Measurements from ENCODE around the gene RIOX2.
A peak's percentile ranks its signal among the peaks of the same experiment; 100 is the strongest.

Gene RIOX2

GRCh38 chr3:97950360-97950759 lies 21.9 kb downstream of the RIOX2 start:
- Histone ChIP-seq H2AFZ (ENCODE audit: low read length) (no peak overlapping the region), H3K9ac (ENCODE audit: low read depth, low read length, poor library complexity) (no peak overlapping the region), H3K4me1 (ENCODE audit: control insufficient read depth in 2 of 2, insufficient read depth in 1 of 2, low read depth in 1 of 2, low read length in 2 of 2) (no peaks in the 10 kb centered on the region), H4K8ac (ENCODE audit: low read depth, low read length) (no peak overlapping the region), H2BK120ac (ENCODE audit: low read depth, low read length) (no peak overlapping the region), H3K14ac (ENCODE audit: low read length) (no peak overlapping the region), H2AK5ac (ENCODE audit: low read depth, low read length) (no peak overlapping the region), H3K27me3 (ENCODE audit: control insufficient read depth in 3 of 3, insufficient read depth in 3 of 3, low read depth in 1 of 3, low read length in 3 of 3) (no peaks in the 10 kb centered on the region), H3K36me3 (replicated peaks in 1 of 2; ENCODE audit: control insufficient read depth in 2 of 2, insufficient read depth in 2 of 2, low read length in 2 of 2) (peaks cover 9 to 74% of the 10 kb centered on the region in 2 donors), H3K27ac (replicated peaks; ENCODE audit: low read length) (no peak overlapping the region), H2BK5ac (ENCODE audit: low read length) (no peak overlapping the region), H3K9me3 (replicated peaks in 1 of 2; ENCODE audit: control insufficient read depth in 2 of 2, insufficient read depth in 1 of 2, low read depth in 1 of 2, low read length in 2 of 2) (no peaks in the 10 kb centered on the region), H3K4me2 (ENCODE audit: insufficient read depth, low read length, poor library complexity, severe bottlenecking) (no peak overlapping the region), H3K18ac (ENCODE audit: low read length) (no peak overlapping the region), H3K23ac (ENCODE audit: low read depth, low read length, poor library complexity) (no peak overlapping the region), H2BK12ac (ENCODE audit: low read length) (no peak overlapping the region), H3K4me3 (ENCODE audit: low read length in 2 of 2) (peak overlapping the region in 1 of 2 donors; percentile 28), H2BK15ac (ENCODE audit: low read length) (no peak overlapping the region), H3K79me1 (ENCODE audit: low read depth, low read length) (no peaks in the 10 kb centered on the region), H3K4ac (ENCODE audit: low read length) (no peak overlapping the region), H4K91ac (ENCODE audit: low read depth, low read length, poor library complexity) (no peak overlapping the region)
- no CpG with 5 or more reads among the region's 3 CpGs for WGBS, 2 donors (ENCODE audit: extremely low coverage in 2 of 2, insufficient read length in 2 of 2, insufficient replicate concordance in 1 of 2)
- DNase-seq (ENCODE audit: low spot score) = no peak

- H3K4me3 ChIP-seq (ENCODE audit: low read length in 2 of 2) = no peak overlapping the region
- H3K27ac ChIP-seq (replicated peaks; ENCODE audit: low read length) = no peak overlapping the region
- H2AK5ac ChIP-seq (ENCODE audit: low read depth, low read length) = no peak overlapping the region
- H3K9me3 ChIP-seq (replicated peaks in 1 of 2; ENCODE audit: control insufficient read depth in 2 of 2, insufficient read depth in 1 of 2, low read depth in 1 of 2, low read length in 2 of 2) = no peaks in the 10 kb centered on the region
- no peaks in the 10 kb centered on the region for H3K27me3 ChIP-seq (ENCODE audit: control insufficient read depth in 3 of 3, insufficient read depth in 3 of 3, low read depth in 1 of 3, low read length in 3 of 3)
- H2BK120ac ChIP-seq (ENCODE audit: low read depth, low read length) = no peak overlapping the region
- H2BK15ac ChIP-seq (ENCODE audit: low read length) = no peak overlapping the region
- no peaks in the 10 kb centered on the region for H3K79me1 ChIP-seq (ENCODE audit: low read depth, low read length)
- no peaks in the 10 kb centered on the region for H3K4me1 ChIP-seq (ENCODE audit: control insufficient read depth in 2 of 2, insufficient read depth in 1 of 2, low read depth in 1 of 2, low read length in 2 of 2)
- no peak overlapping the region for H2BK12ac ChIP-seq (ENCODE audit: low read length)
- no CpG with 5 or more reads among the region's 5 CpGs for WGBS, 2 donors (ENCODE audit: extremely low coverage in 2 of 2, insufficient read length in 2 of 2, insufficient replicate concordance in 1 of 2)
- H3K14ac ChIP-seq (ENCODE audit: low read length) = no peak overlapping the region
- no peak overlapping the region for H3K4me2 ChIP-seq (ENCODE audit: insufficient read depth, low read length, poor library complexity, severe bottlenecking)
- no peak overlapping the region for H2AFZ ChIP-seq (ENCODE audit: low read length)
- H4K91ac ChIP-seq (ENCODE audit: low read depth, low read length, poor library complexity) = no peak overlapping the region
- no peak overlapping the region for H3K18ac ChIP-seq (ENCODE audit: low read length)
- no peak overlapping the region for H3K23ac ChIP-seq (ENCODE audit: low read depth, low read length, poor library complexity)
- H3K4ac ChIP-seq (ENCODE audit: low read length) = no peak overlapping the region
- no peak overlapping the region for H4K8ac ChIP-seq (ENCODE audit: low read depth, low read length)
- H3K36me3 ChIP-seq (replicated peaks in 1 of 2; ENCODE audit: control insufficient read depth in 2 of 2, insufficient read depth in 2 of 2, low read length in 2 of 2) = peaks cover 9 to 80% of the 10 kb centered on the region in 2 donors
- DNase-seq (ENCODE audit: low spot score) = no peak
- no peak overlapping the region for H3K9ac ChIP-seq (ENCODE audit: low read depth, low read length, poor library complexity)
- H2BK5ac ChIP-seq (ENCODE audit: low read length) = no peak overlapping the region
Measured at GRCh38 chr3:97949743-97950142, 22.5 kb downstream of the RIOX2 start.

GRCh38 chr3:97949110-97949485 lies 23.1 kb downstream of the RIOX2 start:
- Histone ChIP-seq H2BK120ac (ENCODE audit: low read depth, low read length) (no peak overlapping the region), H3K14ac (ENCODE audit: low read length) (no peak overlapping the region), H3K27ac (replicated peaks; ENCODE audit: low read length) (no peak overlapping the region), H3K23ac (ENCODE audit: low read depth, low read length, poor library complexity) (no peak overlapping the region), H4K91ac (ENCODE audit: low read depth, low read length, poor library complexity) (no peak overlapping the region), H3K9me3 (replicated peaks in 1 of 2; ENCODE audit: control insufficient read depth in 2 of 2, insufficient read depth in 1 of 2, low read depth in 1 of 2, low read length in 2 of 2) (no peaks in the 10 kb centered on the region), H4K8ac (ENCODE audit: low read depth, low read length) (no peak overlapping the region), H2AK5ac (ENCODE audit: low read depth, low read length) (no peak overlapping the region), H3K4ac (ENCODE audit: low read length) (no peak overlapping the region), H3K4me1 (ENCODE audit: control insufficient read depth in 2 of 2, insufficient read depth in 1 of 2, low read depth in 1 of 2, low read length in 2 of 2) (no peaks in the 10 kb centered on the region), H3K79me1 (ENCODE audit: low read depth, low read length) (no peaks in the 10 kb centered on the region), H3K36me3 (replicated peaks in 1 of 2; ENCODE audit: control insufficient read depth in 2 of 2, insufficient read depth in 2 of 2, low read length in 2 of 2) (peaks cover 9 to 80% of the 10 kb centered on the region in 2 donors), H3K18ac (ENCODE audit: low read length) (no peak overlapping the region), H3K4me2 (ENCODE audit: insufficient read depth, low read length, poor library complexity, severe bottlenecking) (no peak overlapping the region), H3K9ac (ENCODE audit: low read depth, low read length, poor library complexity) (no peak overlapping the region), H2BK5ac (ENCODE audit: low read length) (no peak overlapping the region), H3K27me3 (ENCODE audit: control insufficient read depth in 3 of 3, insufficient read depth in 3 of 3, low read depth in 1 of 3, low read length in 3 of 3) (no peaks in the 10 kb centered on the region), H2BK12ac (ENCODE audit: low read length) (no peak overlapping the region), H3K4me3 (ENCODE audit: low read length in 2 of 2) (no peak overlapping the region), H2AFZ (ENCODE audit: low read length) (no peak overlapping the region), H2BK15ac (ENCODE audit: low read length) (no peak overlapping the region)
- DNase-seq (ENCODE audit: low spot score) = no peak
- no CpG with 5 or more reads among the region's 2 CpGs for WGBS, 2 donors (ENCODE audit: extremely low coverage in 2 of 2, insufficient read length in 2 of 2, insufficient replicate concordance in 1 of 2)

- Histone ChIP-seq H2AK5ac (ENCODE audit: low read depth, low read length) (no peak overlapping the region), H2BK15ac (ENCODE audit: low read length) (no peak overlapping the region), H3K36me3 (replicated peaks in 1 of 2; ENCODE audit: control insufficient read depth in 2 of 2, insufficient read depth in 2 of 2, low read length in 2 of 2) (peaks cover 9 to 80% of the 10 kb centered on the region in 2 donors), H2BK120ac (ENCODE audit: low read depth, low read length) (no peak overlapping the region), H3K18ac (ENCODE audit: low read length) (no peak overlapping the region), H3K4ac (ENCODE audit: low read length) (no peak overlapping the region), H3K27ac (replicated peaks; ENCODE audit: low read length) (no peak overlapping the region), H4K8ac (ENCODE audit: low read depth, low read length) (no peak overlapping the region), H3K79me1 (ENCODE audit: low read depth, low read length) (no peaks in the 10 kb centered on the region), H3K4me2 (ENCODE audit: insufficient read depth, low read length, poor library complexity, severe bottlenecking) (no peak overlapping the region), H2BK5ac (ENCODE audit: low read length) (no peak overlapping the region), H3K9me3 (replicated peaks in 1 of 2; ENCODE audit: control insufficient read depth in 2 of 2, insufficient read depth in 1 of 2, low read depth in 1 of 2, low read length in 2 of 2) (no peaks in the 10 kb centered on the region), H4K91ac (ENCODE audit: low read depth, low read length, poor library complexity) (no peak overlapping the region), H3K9ac (ENCODE audit: low read depth, low read length, poor library complexity) (no peak overlapping the region), H3K23ac (ENCODE audit: low read depth, low read length, poor library complexity) (no peak overlapping the region), H3K14ac (ENCODE audit: low read length) (no peak overlapping the region), H2AFZ (ENCODE audit: low read length) (no peak overlapping the region), H2BK12ac (ENCODE audit: low read length) (no peak overlapping the region), H3K4me3 (ENCODE audit: low read length in 2 of 2) (no peak overlapping the region), H3K27me3 (ENCODE audit: control insufficient read depth in 3 of 3, insufficient read depth in 3 of 3, low read depth in 1 of 3, low read length in 3 of 3) (no peaks in the 10 kb centered on the region), H3K4me1 (ENCODE audit: control insufficient read depth in 2 of 2, insufficient read depth in 1 of 2, low read depth in 1 of 2, low read length in 2 of 2) (no peaks in the 10 kb centered on the region)
- no peak for DNase-seq (ENCODE audit: low spot score)
- WGBS, 2 donors (ENCODE audit: extremely low coverage in 2 of 2, insufficient read length in 2 of 2, insufficient replicate concordance in 1 of 2) = no CpG with 5 or more reads among the region's 5 CpGs
Measured at GRCh38 chr3:97948351-97949109, 23.7 kb downstream of the RIOX2 start.
